ENCODE data around the gene TCEANC.

The TCEANC gene

GRCh38 chrX:13692771-13693231, 39.9 kb downstream of the TCEANC start:
- DNase-seq, result no peak

DNA sequence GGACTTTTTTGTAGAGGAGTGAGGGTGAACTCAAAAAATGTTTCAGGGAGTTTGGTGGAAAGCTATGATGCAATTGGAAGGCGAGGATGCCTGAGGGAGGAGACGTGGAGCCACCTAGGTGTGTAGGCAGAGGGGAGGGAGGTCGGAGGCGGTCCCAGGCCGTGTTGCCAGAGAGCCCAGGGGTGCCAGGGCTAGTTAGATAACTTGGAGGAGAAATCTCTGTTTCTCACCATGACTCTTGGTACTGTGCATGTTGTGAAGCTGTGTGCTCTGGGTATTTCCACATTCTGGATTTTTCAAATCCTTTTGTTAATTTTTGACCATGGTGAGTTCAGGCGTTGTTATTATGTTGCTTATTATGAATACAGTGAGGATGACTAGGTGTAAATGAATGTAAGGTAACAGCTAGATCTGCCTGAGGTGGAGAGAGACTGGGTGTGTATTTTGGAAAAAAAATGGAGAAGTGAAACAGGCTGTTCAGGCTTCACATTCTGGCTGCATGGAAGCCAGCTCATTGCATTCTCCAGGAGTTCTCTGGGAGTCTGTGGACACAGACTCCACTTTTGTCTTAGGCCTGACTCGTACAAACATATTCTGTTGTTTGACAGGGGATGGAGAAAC, 40.5 kb downstream of the TCEANC start:
- DNase-seq, result peak; percentile 13 to 32 (median 26)

DNA sequence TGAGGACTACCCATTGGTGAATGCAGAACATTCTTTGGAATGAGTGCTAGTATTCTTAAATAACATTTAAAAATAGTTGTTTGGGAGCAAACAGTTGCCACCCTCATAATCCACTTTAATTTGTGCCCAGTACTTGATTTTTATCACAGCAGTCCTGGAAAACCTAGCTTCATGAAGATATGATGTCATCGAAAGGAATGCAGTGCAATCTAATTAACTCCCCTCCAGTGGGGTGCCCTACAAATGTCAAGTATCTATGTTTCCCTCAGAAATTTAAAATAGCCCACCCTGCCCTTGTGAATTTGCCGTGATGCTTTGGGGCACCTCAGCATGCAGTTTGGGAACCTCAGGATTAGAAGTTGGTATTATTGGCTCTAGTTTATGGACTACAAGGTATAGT, 41.4 kb downstream of the TCEANC start:
- DNase-seq, result no peak

GRCh38 chrX:13694983-13695382, 42.0 kb downstream of the TCEANC start:
- DNase-seq, result no peak

- DNase-seq, result no peak
Observed at GRCh38 chrX:13695601-13696115, 42.7 kb downstream of the TCEANC start.

- DNase-seq, result peak in 3 of 4 experiments; percentile 35 to 75 (median 58)
Observed at GRCh38 chrX:13697455-13697854, 44.5 kb downstream of the TCEANC start.

GRCh38 chrX:13697976-13698375, 45.0 kb downstream of the TCEANC start:
- peak in 1 of 4 experiments; percentile 8 for DNase-seq

GRCh38 chrX:13698432-13698831, 45.5 kb downstream of the TCEANC start:
- no peak for DNase-seq

GRCh38 chrX:13699183-13699826, 46.4 kb downstream of the TCEANC start:
- peak in 2 of 4 experiments; percentile 25 to 32 for DNase-seq

- DNase-seq, result no peak
Observed at GRCh38 chrX:13700380-13700779, 47.4 kb downstream of the TCEANC start.

DNA sequence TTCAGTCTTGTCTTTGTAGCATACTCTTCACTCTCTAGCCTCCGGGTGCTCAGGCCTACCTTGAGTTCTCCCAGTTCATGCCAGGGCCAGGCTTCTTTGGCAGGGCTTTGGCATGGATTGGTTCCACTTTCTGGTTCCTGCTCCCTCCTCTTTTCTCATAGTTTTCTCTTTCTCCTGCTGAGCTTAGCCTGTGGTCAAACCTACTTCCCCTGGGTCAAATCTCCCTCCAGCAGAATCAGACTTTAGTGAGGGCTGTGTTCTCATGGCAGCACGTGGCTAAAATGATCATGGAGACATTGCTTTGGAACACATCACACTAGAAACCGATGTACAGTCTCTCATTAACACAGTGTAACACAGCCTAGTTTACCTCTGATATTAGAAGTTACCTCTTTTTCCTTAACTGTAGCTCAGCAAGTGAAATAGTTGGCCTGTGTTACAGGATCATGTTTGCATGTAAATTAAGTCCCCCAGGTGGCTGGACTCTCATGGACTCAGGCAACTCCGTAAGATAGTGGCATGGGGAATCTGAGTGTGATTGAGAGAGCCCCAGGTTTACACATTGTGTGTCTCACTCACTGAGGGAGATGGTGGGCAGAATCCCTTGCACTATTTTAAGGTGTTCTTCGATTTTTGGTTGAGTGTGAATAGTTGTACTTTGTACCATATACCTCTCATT, 49.3 kb downstream of the TCEANC start:
- DNase-seq, result peak; percentile 5 to 46 (median 38)

GRCh38 chrX:13703135-13703534, 50.2 kb downstream of the TCEANC start:
- DNase-seq, result no peak

DNA sequence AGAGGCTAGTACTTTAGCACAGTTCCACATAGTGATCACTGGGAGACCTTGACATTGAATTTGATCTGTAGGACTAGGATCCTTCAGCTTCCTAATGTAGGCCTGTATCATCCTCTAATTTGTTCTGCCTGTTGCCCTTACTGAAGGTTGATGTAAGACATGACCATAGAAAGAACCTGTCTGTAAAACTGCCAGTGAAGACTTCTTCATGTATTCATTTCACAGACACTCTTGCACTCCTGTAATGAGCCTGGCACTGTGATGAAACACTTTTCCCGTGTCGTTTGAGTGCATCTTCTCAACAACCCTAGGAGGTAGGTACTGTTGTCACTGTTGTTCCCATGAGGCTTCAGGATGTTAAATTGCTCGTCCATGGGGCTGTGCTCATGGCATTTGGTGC, 50.6 kb downstream of the TCEANC start:
- no peak for DNase-seq

- DNase-seq, result no peak
Observed at GRCh38 chrX:13711141-13711540, 58.2 kb downstream of the TCEANC start.

Data from suppressor macrophage (primary cell).